Adrenal gland (tissue), 12 donors: ENCODE results near the gene PTPN21. TPM values are rescaled to one million over a fixed set of nuclear protein-coding genes. Genes with fewer than 3 reads are reported as not detected.

ENCODE experiments used
- DNase-seq, 7 donors: peaks; one replicate each; pipeline ENCODE4 v3.0.0-alpha.2; 2019 to 2020
- H3K27ac ChIP-seq, 5 donors: fragments of 200-600 bp; sonication (generic) in 4 of 5; 1 replicate in 3 of 5; 2 replicates in 2 of 5; pipeline versions ENCODE4 v1.5.1 to v1.8.0; 2016 to 2020; ENCODE audit warnings: mild to moderate bottlenecking in 1 of 5
- H3K27me3 ChIP-seq: fragments of 200-600 bp; 2 replicates; pipeline ENCODE4 v1.8.0; 2021
- H3K36me3 ChIP-seq, 2 donors: fragments of 200-600 bp; replicated peaks in 1 of 2; 1 replicate in 1 of 2; 2 replicates in 1 of 2; pipeline versions ENCODE4 v1.5.1 to v1.8.0; 2018 to 2022
- H3K4me1 ChIP-seq, 2 donors: fragments of 200-600 bp; replicated peaks in 1 of 2; 1 replicate in 1 of 2; 2 replicates in 1 of 2; pipeline versions ENCODE4 v1.5.1 to v1.8.0; 2018 to 2021
- H3K4me3 ChIP-seq, 4 donors: fragments of 200-600 bp; sonication (generic) in 3 of 4; one replicate each; pipeline ENCODE4 v1.5.1; 2016 to 2018
- H3K9me3 ChIP-seq, 3 donors: fragments of 200-600 bp; sonication (generic) in 1 of 3; replicated peaks in 1 of 3; 1 replicate in 2 of 3; 2 replicates in 1 of 3; pipeline versions ENCODE4 v1.5.1 to v1.8.0; 2016 to 2021
- POLR2A ChIP-seq, 2 donors: fragments of 450-650 bp; IDR thresholded peaks; one replicate each; pipeline ENCODE4 v1.6.1; 2017; ENCODE audit warnings: antibody characterized with exemption in 2 of 2, mild to moderate bottlenecking in 2 of 2, moderate library complexity in 1 of 2
- WGBS, 4 donors: extraction: QIAGEN DNeasy Blood & Tissue Kit in 2 of 4; methylation state at CpG; one replicate each; pipeline versions ENCODE4 v1.1.5 to v1.1.7; 2013 to 2017; 5-methylcytosine and 5-hydroxymethylcytosine counted together
- intact Hi-C, 2 donors: fragments of 100-400 bp; cut with DNase I; formaldehyde crosslinking; loops; one replicate each; pipeline versions ENCODE4 v1.14.1 to v1.15.0; 2022 to 2023
- polyA plus RNA-seq, 3 donors: library from polyadenylated mRNA; stranded (reverse); fragments of 200-250 nt in 2 of 3; fragments of 350-450 nt in 1 of 3; fragmentation: Illumina TruSeq in 1 of 3; extraction: RNeasy Lipid Tissue Mini Kit (QIAGEN cat#74804) in 1 of 3; gene quantifications; one replicate each; pipeline ENCODE4 v1.2.3, GENCODE V29; 2013 to 2014
- total RNA-seq, 9 donors: library from RNA; depleted of rRNA in 4 of 9; stranded (reverse); fragments of >200 nt in 4 of 9; fragments of 120-200 nt in 1 of 9; fragmentation: NEBNext Ultra II Directional in 1 of 9; extraction: Animal tissue kit (Norgen Biotek cat#: 25700) in 1 of 9; gene quantifications; one replicate each; pipeline versions ENCODE4 v1.1.0 to v1.2.4, GENCODE V29; 2013 to 2023
- TF ChIP-seq, protein P1 (sequence below), 6 experiments: fragments of 450-650 bp in 4 of 6; fragments of 200-600 bp in 2 of 6; sonication (generic) in 1 of 6; IDR thresholded peaks; 1 replicate in 5 of 6; 2 replicates in 1 of 6; pipeline versions ENCODE4 v1.5.1 to v1.8.0; 2016 to 2021; ENCODE audit warnings: antibody characterized with exemption in 6 of 6, mild to moderate bottlenecking in 2 of 6, moderate library complexity in 1 of 6
- donor health status: healthy with polysubstance abuse.
- donor health status: Bipolar disorder and iron deficiency.
- donor health status: DM: yes; HTN: yes; CAD: no.
- donor health status: DM: no; HTN: no; CAD: no.
- donor health status: DM: no; HTN: no; CAD: no.
- donor health status: DM: yes; HTN: yes; CAD: no.

PTPN21 gene
- total and polyA plus RNA-seq, 12 donors: 3.7 to 21.3 (median 12.1) TPM

DNA sequence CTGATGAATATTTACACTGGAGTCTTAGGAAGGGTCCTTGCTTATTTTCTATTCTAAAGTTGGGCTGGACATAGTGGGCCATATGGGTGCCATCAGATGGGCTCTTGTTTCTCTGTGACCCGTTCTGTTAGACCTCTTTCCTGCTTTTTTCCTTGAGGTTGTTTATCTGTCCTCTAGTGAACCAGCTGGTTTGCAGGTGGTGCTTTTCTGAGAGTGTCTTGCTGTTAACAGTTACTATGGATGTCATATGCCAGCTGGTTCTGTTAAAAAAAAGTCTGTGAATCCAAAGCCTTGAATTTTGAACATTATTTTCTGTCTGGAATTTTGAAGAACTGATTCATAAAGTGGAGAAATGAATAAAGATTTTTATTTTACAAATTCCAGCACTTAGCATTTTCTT, 37.2 kb upstream of the PTPN21 start:
- no peak overlapping the region for H3K27ac ChIP-seq
- 0 to 57% (median 42%) methylated on average over 1 of the region's 1 CpG for WGBS, 4 donors
- TF ChIP-seq POLR2A (IDR thresholded peaks at IDR 0.05): no peak
- TF ChIP-seq, protein P1, sequence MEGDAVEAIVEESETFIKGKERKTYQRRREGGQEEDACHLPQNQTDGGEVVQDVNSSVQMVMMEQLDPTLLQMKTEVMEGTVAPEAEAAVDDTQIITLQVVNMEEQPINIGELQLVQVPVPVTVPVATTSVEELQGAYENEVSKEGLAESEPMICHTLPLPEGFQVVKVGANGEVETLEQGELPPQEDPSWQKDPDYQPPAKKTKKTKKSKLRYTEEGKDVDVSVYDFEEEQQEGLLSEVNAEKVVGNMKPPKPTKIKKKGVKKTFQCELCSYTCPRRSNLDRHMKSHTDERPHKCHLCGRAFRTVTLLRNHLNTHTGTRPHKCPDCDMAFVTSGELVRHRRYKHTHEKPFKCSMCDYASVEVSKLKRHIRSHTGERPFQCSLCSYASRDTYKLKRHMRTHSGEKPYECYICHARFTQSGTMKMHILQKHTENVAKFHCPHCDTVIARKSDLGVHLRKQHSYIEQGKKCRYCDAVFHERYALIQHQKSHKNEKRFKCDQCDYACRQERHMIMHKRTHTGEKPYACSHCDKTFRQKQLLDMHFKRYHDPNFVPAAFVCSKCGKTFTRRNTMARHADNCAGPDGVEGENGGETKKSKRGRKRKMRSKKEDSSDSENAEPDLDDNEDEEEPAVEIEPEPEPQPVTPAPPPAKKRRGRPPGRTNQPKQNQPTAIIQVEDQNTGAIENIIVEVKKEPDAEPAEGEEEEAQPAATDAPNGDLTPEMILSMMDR (IDR thresholded peaks at IDR 0.05): no peak
- H3K9me3 ChIP-seq: no peaks in the 10 kb centered on the region
- H3K36me3 ChIP-seq: peaks cover 0 to 42% of the 10 kb centered on the region in 2 donors
- H3K4me1 ChIP-seq: peaks cover 0 to 3% of the 10 kb centered on the region in 2 donors
- intact Hi-C loops: no loop called here
- H3K27me3 ChIP-seq: no peaks in the 10 kb centered on the region
- no peak for DNase-seq
- no peak overlapping the region for H3K4me3 ChIP-seq

DNA sequence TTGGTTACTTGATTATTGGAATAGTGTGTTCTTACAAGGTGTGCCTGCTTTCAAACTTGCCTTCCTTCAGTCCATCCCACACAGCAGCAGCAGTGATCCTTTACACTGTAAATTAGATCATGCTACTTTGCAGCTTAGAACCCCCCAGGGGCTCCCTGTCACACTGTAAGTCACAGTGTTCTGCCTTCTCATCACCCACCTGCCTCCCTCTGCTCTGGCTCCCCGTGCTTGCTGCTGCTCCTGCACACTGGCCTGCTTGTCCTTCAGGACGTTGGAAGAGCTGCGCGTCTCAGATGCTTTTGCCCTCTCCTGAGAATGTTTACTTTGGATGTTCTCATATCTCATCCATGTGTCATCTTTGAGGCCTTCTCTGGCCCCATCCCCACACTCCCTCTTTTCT, 35.4 kb upstream of the PTPN21 start:
- H3K27ac ChIP-seq: no peak overlapping the region
- intact Hi-C loops: no loop called here
- H3K4me1 ChIP-seq: peaks cover 0 to 3% of the 10 kb centered on the region in 2 donors
- H3K4me3 ChIP-seq: no peak overlapping the region
- WGBS, 4 donors: 41 to 45% (median 42%) methylated on average over 4 of the region's 4 CpGs
- H3K36me3 ChIP-seq: peaks cover 0 to 47% of the 10 kb centered on the region in 2 donors
- H3K27me3 ChIP-seq: no peaks in the 10 kb centered on the region
- no peaks in the 10 kb centered on the region for H3K9me3 ChIP-seq
- DNase-seq: no peak
- TF ChIP-seq, protein P1 (IDR thresholded peaks at IDR 0.05): no peak
- TF ChIP-seq POLR2A (IDR thresholded peaks at IDR 0.05): no peak

DNA sequence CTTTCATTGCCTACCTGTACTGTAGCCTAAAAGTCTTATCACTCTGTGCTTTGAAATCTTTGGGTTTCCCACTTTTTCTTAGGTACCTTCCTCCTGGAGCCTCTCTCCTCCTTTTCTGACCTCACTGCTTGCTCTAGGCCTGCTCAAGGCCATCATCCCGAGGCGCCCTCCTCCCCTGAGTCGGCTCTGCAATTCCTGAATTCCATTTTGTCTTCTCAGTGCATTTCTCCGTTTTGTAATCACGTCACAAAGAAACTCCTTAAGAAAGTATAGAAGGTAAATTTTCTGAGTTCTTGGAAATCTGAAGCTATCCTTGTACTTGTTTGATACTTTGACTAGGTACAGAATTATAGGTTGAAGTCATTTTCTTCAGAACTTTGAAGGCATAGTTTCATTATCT, 33.3 kb upstream of the PTPN21 start:
- TF ChIP-seq POLR2A (IDR thresholded peaks at IDR 0.05): no peak
- TF ChIP-seq, protein P1 (IDR thresholded peaks at IDR 0.05): no peak
- peak in 4 of 7 donors; percentile 31 to 47 (median 40) for DNase-seq
- Histone ChIP-seq H3K4me3 (no peak overlapping the region), H3K27ac (no peak overlapping the region), H3K9me3 (no peaks in the 10 kb centered on the region), H3K4me1 (peaks cover 0 to 3% of the 10 kb centered on the region in 2 donors), H3K36me3 (peaks cover 0 to 46% of the 10 kb centered on the region in 2 donors), H3K27me3 (no peaks in the 10 kb centered on the region)
- WGBS, 4 donors: 42 to 69% (median 48%) methylated on average over 5 of the region's 5 CpGs
- intact Hi-C loops: no loop called here

DNA sequence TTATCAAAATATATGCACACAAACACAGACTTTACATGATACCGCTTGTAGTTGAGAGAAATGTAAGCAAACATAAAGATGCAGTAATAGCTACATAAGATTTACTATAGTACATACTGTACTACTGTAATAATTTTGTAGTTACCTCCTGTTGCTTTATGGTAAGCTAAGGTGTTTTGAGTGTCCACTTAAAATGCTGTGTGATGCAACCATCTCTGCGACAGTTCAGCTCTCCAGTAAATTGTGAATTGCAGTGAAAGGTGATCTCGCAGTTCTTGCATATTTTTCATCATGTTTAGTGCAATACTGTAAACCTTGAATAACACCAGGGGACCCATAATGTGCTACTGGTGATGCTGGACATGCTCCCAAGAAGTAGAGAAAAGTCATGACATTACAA, 29.6 kb upstream of the PTPN21 start:
- Histone ChIP-seq H3K4me3 (no peak overlapping the region), H3K36me3 (peaks cover 0 to 59% of the 10 kb centered on the region in 2 donors), H3K27me3 (no peaks in the 10 kb centered on the region), H3K4me1 (no peaks in the 10 kb centered on the region), H3K27ac (no peak overlapping the region), H3K9me3 (no peaks in the 10 kb centered on the region)
- WGBS, 4 donors: 94 to 98% (median 97%) methylated on average over 3 of the region's 3 CpGs
- intact Hi-C loops: no loop called here
- no peak for DNase-seq
- TF ChIP-seq POLR2A (IDR thresholded peaks at IDR 0.05): no peak
- TF ChIP-seq, protein P1 (IDR thresholded peaks at IDR 0.05): no peak
